ENCODE data around the gene HOXB5. TPM values are rescaled to one million over a fixed set of nuclear protein-coding genes. Genes with fewer than 3 reads are reported as not detected.

Gene HOXB5
- total RNA-seq, 1 experiment from 2014 or later, result 0.06 TPM

DNA sequence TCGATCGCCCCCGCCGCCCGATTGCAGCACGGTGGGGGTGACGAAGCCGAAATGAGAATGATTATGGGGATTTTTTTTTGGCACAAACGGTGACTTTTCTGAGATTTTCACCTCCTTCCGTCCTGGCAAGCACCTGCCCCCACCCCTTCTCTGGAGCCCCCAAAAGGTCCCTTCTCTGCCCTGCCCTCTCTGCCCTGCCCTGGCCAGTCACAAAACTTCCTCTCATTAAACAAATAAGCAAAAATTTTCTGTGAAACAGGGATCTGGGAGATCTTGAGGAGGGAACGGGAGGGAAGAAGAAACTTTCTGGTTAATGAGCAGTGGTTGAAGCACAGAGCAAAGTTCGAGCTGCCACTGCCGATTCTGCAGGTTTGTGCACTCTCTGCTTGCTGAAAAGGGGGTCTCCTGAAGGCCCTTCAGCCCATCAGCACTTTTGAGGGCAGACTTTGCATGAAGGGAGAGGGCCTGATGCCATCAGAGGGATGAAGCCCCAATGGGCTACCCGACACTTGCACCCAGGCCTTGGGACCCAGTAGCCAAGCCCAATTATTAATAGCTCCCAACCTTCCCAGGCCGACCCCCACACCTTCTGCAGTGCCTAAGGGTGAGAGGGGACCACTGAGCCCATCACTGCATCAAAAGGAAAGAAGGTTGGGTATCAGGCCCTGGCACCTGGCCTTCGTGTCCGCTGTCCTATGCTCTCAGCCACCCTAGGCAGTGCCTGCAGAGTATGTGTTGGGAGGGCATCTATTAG, 22.6 kb upstream of the HOXB5 start:
- no peak for DNase-seq (ENCODE audit: low read depth)

DNA sequence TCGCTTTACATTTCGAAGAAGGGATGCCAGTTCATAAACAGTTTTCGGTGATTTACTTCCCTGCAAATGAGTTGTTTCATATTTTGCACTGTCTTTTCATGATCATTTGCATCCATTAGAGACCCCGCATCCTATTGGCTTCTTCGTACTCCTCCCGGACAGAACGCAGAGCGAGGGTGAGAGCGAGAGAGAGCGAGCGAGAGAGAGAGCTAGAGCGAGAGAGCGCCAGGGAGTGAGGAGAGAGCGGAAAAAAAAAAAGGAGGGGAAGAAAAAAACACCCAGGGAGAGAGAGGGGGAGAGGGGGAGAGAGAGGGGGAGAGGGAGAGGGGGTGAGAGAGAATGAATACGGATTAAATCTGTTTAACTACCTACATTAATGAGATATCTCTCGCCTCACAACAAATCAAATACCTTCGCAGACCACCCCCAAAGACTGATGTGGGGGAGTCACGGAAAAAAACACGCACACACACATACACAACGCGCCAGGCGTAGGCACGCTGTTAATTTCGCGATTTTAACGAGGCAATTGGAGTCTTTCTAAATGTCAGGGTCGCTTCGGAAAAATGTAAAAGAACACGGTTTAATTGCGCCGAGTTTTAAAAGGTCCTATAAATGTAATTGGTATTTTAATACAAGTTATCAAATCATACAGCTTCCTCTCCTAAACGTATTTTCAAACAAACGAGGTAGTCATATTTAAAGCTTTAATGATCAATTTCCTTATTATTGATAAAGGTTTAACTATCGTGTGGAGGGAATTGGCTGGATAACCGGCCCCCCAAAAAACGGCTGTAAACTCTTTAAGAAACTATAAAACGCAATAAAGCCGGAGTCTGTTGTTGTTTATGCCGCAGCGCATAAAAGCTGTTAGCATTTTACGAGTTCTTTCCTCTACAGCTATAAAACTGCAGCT, 21.7 kb upstream of the HOXB5 start, which contains the start of gene HOXB8:
HOXB8 (minus strand) TSS at position 246 of the 916 bp plus-strand sequence. CDS start 588 bp downstream, outside the sequence.
- no peak for DNase-seq (ENCODE audit: low read depth)

DNA sequence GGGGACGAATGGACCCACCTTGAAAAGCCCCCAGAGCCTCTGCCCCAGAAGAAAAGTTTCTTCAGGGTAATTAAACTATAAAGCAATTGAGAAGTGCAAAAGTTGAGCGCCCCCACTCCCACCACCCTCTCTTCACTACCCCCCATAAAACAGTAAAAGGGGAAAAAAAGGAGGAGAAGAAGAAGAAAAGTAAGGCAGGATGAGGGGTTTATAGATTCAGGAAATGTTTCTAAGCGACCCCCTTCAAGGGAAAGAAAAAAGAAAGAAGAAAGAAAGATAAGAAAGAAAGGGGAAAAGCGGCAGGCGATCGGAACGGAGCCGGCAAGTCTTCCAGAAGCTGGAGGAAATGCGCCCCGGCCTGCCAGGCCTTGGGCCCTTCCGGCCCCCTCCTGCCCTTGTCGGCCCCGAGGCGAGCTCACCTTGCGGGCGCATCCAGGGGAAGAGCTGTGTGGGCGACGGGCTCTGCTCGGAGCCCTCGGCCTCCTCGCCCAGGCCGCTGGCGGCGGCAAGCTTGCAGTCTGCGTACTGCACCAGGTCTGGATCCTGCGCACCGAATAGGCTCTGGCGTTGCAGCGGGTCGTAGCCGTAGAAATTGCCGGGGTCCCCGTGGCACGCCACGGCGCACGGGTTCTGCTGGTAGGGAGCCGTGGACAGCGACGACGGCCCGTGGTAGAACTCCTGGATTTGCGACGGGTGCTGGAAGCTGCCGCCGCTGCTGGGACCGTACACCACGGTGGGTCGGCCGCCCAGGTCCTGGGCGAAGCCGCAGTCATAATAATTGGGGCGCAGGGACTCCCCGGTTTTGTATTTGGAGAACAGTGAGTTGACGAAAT, 20.5 kb upstream of the HOXB5 start:
- DNase-seq (ENCODE audit: low read depth), result peak; percentile 52

DNA sequence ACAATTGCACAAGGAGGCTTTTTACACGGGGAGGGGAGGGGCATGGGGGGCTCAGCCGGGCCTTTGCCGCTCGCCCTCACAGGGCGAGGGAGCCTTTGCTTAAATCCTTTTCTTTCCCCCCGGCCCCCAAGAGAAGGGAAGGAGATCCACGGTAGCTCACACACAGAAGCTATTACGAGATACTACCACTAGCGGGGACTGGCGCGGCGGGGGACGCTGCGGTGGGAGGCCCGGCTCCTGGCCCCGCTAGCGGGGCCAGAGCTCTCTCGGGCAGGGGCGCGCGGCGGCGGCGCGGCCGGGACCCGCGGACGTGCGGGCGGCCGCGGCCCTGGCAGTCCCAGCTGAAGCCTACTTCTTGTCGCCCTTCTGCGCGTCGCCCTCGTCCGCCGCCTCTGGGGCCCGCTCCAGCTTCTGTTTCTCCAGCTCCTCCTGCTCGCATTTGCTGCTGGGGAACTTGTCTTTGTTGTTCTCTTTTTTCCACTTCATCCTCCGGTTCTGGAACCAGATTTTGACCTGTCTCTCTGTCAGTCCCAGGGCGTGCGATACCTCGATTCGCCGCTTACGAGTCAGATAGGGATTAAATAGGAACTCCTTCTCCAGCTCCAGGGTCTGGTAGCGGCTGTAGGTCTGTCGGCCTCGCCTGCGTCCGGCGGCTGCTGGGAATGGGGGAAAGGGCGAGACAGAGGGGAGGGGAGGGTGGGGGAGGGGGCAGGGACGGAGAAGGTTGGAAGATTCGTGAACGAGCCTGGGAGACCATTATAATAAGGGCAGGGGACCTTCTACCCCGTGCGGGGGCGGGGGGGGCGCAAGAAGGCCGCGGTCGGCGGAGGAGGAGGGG, 19.5 kb upstream of the HOXB5 start:
- DNase-seq (ENCODE audit: low read depth), result peak; percentile 65

DNA sequence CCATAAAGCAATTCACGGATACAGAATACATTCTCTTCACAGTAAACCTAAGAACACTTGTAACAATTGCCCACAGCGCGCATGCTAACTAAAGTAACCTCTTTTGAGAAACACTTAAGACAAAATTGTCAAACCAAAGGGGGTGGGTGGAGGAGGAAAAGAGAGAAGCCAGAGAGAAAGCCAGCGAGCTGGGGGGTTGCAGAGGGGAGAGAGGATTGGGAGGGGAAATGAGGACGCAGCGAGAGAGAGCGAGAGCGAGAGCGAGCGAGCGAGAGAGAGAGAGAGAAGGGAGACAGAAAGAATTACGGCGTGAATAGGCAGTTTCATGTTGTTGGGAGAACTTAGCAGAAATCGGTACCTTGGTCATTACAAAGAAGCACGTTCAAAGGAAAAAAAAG, 18.9 kb upstream of the HOXB5 start:
- DNase-seq (ENCODE audit: low read depth), result no peak

DNA sequence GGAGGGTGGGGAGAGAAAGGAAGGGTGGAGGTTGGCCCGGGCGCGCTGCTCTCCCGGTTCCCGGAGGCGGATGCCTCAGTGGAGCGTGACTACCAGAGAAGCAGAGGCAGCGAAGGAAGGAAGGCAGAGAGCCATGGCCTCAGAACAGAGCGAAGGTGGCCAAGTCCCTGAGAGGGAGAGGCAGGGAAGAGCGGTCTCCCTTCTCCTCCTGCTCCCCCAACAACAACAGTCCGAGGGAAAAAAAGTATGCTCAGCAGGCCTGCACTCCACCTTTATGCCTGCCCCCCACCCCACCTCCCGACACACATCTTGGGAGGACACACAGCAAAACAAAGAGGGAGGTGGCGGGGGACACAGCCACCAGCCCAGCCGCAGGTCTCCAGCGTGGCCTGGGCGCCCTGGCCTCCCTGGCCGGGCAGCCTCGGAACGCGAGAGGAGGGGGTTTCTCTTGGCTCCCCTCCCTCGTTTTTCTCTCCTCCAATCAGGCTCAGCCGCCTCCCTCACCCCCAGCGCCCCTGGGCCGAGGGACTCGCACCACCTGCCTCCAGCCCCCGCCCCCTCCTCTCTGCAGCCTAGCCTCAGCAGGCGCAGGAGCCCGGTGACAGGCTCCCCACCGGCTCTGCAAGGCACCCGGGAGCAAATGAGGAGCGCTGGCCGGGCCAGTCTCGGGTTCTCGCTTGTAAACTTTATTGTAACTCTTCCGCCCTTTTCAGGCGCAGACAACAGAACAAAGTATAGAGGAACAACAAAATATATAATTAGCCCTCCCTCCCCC, 18.3 kb upstream of the HOXB5 start:
- peak; percentile 52 for DNase-seq (ENCODE audit: low read depth)

DNA sequence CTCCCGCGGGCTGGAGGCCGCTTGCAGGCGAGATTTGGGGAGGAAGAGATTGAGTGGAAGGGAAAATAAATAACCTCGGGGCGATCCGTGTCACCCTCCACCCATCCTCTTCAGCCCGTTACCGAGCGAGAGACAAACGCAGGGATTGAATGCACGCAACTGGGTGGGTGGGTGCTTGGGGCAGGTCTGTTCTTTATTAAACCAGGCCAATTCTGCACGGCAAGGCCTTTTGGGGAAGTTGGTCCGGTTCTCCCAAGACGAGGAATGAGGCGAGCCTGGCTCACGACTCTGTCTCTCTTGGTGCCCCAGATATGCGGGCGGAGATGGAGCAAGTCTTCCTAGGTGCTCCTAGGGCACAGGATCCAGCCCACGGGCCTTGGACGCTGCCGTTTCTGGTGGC, 17.6 kb upstream of the HOXB5 start:
- peak; percentile 46 for DNase-seq (ENCODE audit: low read depth)

DNA sequence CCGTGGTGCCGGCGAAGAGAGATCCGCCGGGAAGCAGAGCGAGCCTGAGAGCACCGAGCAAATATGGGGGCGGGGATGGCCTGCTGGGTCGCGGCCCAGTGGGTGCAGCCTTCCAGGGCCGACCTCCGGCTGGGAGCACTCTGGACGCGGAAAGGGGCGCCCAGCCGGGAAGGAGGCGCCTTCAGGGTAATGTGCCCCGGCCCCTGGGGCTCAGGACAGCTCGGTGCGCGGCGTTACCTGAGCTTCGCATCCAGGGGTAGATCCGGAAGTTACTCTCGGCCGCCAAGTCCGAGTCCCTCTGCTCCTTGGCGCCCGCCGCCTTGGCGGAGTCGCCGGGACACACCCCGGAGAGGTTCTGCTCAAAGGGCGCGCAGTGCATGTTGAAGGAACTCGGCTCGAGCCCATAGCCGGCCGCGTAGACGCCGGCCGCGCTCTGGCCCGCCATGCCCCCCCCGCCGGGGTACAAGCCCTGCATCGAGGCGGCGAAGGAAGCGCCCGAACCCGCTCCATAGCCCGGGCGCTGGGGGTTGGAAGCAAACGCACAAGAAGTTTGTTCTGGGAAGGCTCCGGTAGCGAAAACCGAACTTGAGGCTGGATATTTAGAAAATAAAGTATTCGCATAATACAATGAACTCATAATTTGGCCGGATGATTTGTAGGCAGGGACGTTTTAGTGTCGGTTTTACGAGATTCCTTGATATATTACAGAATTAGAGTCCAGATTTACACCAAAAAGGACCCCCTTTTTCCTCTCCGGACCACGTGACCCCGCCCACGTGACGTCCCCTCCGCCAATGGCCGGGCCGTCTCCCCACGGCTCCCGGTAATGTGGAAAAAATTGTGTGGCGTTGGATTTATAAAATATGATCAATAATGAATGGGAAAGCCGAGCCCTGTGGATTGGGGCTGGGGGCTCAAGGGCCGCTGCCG, 17.0 kb upstream of the HOXB5 start, which contains the start of gene HOXB7:
HOXB7 (minus strand) TSS at position 736 of the 930 bp plus-strand sequence; CDS start at position 637, 99 bp downstream.
- DNase-seq (ENCODE audit: low read depth), result peak; percentile 75

DNA sequence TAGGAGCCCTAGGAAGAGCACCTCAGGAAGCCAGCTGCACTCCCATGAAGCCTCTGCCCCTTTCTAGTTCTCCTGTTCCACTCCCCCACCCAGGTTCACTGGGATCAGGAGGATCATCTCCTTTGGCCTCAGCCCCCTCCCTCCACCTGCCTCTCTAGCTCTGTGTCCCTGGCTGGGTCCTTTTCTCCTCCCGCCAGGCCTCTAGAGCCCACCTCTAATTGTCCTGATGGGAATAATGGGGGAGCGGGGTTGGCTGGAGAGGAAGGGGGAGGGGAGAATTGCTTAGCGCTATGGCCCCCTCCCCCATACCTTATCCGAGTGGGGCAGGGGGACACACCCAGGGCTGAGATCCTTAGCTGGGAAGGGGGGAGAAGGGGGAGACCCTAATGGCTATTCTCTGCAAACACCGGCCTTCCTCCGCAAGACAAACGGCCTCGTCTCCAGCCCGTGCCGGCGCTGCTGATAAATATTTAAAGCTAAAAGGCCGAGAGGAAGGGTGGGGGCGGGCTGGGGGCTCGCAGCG, 16.2 kb upstream of the HOXB5 start:
- no peak for DNase-seq (ENCODE audit: low read depth)

DNA sequence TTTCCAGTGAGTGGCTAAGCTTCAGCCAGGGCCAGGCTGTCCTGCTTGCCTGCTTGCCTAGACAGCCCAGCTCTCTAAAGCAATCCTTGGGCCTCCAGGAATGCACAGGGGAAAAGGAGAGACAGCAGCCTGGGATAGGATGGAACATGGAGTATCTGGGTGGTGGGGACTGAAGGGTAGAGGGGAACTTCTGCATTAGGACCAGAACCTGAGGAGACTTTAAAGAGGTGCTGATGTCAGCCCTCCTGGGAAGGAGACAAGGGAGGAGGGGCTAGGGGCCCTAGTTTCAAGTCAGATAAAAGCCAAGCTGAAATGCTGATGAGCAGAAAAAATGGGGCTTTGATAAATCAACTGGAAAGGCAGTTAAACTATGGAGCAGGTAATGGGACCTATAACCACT, 15.5 kb upstream of the HOXB5 start:
- DNase-seq (ENCODE audit: low read depth), result no peak

DNA sequence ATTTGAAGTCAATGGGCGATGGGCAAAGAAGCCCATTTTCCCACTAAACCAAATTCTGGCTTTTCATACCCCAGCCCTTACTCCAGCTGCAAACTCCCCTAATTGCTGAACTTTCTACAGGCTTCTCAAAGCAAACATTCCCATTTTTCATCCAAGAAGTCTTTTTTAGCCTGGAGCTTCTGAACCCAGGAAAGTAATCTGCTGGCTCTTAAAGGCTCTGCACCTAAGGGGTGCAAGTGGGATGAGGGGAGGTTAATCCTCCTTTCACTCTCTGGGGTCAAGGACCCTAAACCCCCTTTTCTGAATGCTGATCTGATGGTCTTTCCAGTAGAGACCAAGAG, 14.9 kb upstream of the HOXB5 start:
- no peak for DNase-seq (ENCODE audit: low read depth)

DNA sequence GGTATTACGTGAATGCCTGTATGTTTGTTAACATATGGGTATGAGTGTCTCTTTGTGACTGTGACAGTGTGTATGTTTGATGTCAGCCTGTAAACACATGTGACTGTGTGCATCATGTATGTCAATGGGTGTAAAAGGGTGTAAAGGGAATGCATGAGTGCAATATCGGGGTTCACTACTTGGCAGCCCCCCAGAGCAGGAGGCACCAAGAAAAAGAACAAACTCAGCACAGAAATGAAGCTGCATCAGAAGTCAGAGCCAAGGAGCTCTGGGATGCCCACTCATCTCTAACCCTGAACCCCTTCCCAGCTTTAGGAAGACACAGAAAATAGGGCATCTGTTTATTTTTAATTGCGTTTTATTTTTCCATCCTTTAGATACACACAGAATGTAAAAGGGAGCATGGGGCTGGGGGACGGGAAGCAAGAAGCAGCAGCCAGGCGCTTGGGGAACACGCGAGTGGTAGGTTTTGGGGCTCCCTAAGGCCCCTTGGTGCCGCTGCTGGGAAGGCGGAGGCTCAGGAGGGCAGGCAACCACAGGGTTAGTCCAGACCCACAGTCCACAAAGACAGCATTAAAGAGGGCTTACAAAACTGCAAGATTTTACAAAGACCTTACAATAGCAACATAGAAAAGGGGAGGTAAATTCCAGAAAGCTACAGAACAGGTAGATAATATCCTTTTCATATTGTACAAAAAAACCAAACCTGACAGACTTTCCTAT, 13.5 kb upstream of the HOXB5 start:
- no peak for DNase-seq (ENCODE audit: low read depth)

DNA sequence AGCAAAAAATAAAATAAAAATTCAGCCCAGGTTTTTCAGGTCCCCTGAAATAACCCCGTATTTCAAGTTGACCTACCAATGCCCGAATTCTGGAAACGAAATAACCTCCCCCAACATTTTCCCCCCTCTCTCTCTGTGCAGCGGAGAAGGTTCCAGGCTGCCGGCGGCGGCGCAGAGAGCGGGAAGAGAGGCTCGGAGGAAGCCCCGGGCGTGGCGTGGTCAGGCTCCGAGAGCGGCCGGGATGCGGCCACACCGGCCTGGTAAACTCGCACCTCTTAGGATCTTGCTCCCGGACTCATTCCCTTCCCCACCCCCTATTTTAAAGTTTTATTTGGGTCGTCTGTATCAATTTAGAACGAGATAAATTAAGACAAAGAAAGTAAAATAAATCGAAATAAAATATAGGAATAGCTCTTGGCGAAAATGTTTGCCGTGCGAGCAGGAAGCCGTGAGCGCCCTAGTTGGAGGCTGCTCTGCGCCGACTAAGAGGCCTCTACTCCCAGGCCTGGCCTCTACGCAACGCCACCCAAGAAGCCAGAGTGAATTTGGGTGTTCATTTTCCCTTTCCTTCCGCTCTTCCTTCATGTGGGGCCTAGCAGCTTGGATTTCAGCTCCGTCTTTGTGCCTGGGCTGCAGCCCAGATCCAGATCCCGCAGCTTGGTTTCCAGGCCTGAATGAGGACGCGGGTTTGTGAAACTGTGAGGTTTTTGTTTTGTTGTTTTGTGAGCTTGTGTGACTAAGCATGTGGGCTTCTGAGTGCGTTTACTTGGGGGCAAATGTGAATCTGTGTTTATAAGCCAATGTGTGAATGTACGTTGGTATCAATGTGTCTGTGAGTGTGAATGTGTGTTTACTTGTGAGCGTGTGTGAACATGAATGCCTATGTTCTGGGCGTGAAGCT, 12.7 kb upstream of the HOXB5 start:
- no peak for DNase-seq (ENCODE audit: low read depth)

DNA sequence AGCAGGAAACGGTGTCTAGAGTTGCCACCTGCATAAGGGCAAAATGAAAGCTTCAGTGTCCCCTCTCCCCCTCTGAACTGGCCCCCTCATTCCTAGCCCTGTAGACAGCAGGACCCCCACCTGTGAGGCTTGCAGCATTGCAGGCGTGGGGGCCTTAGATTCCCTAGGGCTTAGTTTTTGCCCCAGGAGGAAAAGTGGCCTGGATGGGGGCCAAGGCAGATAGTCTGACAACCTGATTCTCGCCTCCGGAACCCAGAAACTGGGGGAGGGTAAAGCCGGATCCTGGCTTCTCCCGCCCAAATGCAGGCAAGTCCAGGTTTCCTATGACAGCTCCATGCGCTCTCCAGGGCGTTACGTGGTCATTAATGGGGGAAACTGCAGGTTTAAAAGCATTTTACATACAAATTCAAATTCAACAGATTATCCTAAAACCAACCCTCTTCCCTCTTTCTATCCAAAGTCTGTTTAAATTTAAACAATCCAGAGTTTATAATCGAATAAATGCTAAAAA, 11.9 kb upstream of the HOXB5 start:
- no peak for DNase-seq (ENCODE audit: low read depth)

DNA sequence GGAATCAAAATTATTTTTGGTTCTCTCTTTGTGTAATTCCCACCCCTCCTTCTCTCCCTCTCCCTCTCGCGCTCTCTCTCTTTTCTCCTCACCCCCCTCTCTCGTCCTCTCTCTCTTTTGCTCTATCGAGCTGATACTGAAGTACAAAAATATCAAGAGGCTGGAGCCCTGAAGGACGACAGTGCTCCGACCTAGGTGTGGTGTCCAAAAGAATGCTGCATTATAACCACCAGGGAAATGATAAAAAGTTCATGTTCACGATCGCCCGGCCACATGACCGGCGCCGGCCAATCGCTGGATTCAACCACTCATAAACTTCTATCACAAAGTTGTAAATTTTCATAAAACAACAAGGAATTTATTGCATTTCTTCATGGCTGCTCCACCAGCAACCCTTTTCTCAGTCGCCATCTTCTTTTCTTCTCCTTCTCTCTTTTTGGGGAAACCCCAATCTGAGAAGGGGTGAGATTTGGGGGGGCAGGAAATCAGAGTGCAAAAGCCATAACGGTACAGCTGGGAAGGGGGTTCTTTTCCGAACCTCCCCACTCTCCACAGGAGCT, 11.3 kb upstream of the HOXB5 start, which contains the start of gene HOXB6:
HOXB6 (minus strand) TSS at position 217 of the 560 bp plus-strand sequence. CDS start 6,836 bp downstream, outside the sequence.
- peak; percentile 70 for DNase-seq (ENCODE audit: low read depth)

Data from Daoy (cell line).